HUDEP-2 (cell line): Measurements from ENCODE around the gene LRRC7.
A peak's percentile ranks its signal among the peaks of the same experiment; 100 is the strongest.
"Not testable (repeated sequence)": the region's sequence is repeated elsewhere in the genome, so short reads cannot be mapped to it uniquely, and the experiment has no call there.

Source experiments
- DNase-seq, 76 experiments: peaks; one replicate each; lab custom pipeline; 2025; ENCODE audit not compliant: unreplicated experiment in 76 of 76; lab: John Stamatoyannopoulos, UW

The LRRC7 gene

DNA sequence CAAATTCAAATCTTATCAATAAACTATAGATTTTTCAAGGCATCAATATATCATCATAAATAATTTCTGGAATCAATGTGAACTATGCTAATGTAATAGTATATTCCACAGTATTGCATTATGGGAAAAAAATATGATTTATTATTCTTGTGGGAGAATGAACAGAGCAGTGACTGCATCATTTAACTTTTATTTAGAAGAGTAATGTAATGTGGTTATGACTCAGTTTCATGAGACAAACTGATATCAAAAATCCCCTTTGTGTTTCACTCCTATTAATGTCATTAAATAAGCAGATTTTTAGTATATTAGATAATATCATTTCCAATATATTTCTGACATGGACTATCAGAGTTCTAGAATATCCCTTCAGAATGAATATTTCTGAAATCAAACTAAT is 450.0 kb downstream of the LRRC7 start:
- DNase-seq = no peak

DNA sequence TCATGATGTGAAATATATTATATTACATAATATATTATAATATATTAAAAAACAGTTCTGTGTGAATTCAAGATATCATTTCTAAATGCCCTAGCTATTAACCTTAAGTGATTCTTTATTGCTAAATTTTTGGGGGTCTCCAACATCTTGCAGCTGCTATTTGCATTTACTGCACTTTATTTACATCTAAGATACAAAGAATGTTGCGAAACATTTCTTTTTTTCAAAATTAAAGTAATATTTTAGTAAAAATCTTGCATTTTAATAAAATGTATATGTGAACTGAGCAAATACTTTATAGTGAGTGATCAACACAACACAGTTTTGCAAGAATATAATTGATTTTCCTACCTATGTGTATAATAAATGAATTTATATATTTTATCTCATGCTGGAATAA is 456.6 kb downstream of the LRRC7 start:
- DNase-seq = no peak

DNA sequence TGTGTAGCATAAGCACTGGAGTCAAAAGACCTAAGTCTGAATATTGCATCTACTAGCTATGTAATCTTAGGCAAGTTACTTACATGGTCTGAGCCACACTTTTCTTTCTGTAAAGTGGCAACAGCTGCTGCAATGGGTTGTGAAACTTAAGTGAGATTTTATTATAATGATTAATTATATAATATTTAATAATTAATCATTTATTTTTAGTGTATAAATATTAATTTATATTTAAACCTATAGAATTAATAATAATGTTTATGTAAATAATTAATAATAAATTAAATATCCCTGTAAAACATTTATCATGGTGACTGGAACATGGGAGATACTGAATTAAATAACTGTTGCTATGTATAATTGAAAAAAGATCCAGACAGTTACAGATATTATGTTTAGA is 457.3 kb downstream of the LRRC7 start:
- DNase-seq = no peak

DNA sequence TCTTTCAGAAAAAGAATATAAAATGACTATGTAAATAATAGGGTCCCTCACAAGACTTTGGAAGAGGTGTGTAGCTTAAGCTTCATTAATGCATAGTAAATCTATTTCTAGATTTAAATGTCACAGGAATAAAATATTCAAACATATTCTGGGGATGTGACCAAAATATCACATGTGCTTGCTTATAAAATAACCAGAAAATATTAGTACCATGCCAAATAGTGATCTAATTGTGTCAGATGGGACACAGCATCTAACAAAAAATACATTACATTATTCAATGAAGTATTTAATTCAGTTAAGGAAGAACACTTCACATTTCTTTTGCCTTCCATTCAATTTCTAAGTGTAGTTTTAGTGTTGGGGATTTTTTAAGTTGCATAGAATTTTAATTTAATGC is 458.1 kb downstream of the LRRC7 start:
- no peak for DNase-seq

DNA sequence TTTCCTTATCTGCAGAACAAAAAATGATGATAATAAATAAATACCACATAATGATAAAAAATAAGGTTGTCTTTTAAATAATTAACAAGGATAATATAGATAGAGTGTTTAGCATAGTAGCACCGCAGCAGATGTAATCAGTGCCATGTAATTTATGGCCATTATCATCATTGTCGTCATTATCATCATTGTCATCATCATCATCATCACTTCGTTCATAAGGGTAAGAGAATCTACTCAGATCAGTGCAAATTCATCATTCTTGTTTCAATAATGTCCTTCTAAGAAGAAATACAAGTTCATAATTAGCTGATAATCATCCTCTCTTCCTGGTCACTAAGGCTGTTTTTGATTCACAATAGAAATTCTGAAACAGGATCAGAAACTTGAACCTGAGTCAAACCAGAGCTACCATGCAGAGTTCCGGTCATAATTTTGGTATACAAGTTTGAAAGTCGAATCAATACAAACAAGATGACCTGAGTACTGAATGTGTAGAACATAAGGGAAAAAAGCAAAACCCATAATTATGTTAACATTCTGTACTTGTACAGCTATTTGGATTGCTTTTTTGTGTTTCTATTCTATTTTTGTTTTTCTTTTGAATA is 465.6 kb downstream of the LRRC7 start:
- no peak for DNase-seq

DNA sequence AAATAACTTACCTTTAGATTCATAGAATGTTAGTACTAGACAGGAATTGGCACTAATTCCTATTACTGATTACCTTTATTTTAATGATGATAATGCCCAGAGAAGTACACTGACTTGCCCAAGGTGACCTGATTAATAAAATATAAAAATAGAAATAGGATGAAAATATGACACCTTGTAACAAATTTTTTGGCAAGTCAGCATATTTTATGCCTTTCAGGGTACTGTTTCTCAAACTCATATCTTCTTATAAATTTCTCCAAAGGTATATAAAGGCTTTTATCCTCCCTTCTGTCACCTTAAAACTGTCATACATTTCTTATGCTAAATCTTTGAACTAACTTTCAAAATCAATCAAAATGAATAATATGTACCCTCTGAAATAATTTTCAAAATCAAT is 466.2 kb downstream of the LRRC7 start:
- DNase-seq = no peak

DNA sequence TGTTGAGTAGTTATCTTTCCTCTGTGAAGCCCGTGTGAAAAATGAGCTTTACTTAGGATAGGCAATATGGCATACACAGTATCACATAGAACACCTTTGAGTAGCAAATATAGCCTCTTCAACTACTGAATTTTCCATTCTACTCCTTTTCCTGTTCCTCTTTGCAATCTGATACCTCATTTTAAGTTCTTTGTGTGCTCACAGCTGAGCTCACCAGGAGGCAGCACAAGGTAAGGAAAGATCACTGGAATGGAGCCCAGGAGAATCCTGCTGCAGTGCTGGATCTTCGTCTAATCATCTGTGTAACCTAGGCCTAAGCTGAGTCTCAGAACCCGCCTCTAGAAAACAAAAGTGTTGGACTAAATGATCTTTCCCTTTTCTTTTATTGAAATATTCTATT is 466.7 kb downstream of the LRRC7 start:
- no peak for DNase-seq

DNA sequence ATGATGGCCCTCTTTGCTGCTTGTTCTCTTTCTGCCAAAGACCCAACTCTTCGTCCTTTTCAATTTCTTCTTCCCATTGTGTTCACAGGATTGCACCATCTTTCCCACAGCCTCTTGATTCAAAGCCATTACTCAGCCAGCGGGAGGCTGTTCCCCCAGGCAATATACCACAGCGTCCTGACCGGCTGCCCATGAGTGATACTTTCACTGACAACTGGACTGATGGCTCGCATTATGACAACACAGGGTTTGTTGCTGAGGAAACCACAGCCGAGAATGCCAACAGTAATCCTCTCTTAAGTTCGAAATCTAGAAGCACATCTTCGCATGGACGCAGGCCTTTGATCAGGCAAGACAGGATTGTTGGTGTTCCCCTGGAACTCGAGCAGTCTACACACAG is 470.3 kb downstream of the LRRC7 start:
- no peak for DNase-seq

DNA sequence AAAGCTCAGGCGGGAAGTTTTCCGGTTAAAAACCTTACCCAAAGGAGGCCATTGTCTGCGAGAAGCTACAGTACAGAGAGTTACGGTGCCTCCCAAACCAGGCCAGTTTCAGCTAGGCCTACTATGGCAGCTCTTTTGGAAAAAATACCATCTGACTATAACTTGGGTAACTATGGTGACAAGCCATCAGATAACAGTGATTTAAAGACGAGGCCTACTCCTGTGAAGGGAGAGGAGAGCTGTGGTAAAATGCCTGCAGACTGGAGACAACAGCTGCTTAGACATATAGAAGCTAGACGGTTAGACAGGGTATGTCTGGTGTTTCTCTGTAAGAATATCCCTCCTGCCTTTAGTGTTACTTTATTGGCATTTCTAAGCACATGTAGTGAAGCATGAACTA is 471.8 kb downstream of the LRRC7 start:
- no peak for DNase-seq

DNA sequence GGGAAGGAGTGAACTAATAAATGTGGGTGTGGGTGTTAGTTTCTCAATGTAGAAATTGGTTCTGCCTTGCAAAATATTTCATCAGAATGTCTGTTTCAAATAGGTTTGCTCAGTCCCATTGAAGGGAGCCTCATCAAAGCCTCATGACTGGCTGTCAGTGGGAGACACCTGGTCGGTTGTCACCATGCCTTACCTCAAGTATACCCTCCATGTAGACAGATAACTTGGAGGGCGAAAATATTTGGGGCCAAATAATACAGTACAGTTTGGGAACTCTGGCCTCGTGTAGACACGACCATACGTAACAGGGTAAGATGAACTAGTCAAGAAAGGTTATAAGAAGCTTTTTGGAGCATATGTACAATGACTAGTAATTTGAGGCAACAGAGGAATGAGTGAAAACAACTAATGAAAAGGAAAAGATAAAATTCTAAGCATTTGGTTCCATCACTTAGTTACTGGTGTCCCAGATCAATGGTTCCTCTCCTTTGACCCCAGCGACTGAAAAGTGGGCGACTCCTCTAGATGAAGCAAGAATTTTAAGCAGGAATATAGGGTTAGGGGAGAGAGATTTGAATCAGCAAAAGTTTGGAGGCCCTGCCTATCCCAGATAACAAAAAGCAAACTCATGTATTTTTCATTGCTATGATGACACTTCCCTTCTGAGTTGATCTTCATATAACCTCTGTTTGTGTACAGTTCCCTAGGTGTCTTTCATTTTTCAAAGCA is 473.8 kb downstream of the LRRC7 start:
- no peak for DNase-seq

DNA sequence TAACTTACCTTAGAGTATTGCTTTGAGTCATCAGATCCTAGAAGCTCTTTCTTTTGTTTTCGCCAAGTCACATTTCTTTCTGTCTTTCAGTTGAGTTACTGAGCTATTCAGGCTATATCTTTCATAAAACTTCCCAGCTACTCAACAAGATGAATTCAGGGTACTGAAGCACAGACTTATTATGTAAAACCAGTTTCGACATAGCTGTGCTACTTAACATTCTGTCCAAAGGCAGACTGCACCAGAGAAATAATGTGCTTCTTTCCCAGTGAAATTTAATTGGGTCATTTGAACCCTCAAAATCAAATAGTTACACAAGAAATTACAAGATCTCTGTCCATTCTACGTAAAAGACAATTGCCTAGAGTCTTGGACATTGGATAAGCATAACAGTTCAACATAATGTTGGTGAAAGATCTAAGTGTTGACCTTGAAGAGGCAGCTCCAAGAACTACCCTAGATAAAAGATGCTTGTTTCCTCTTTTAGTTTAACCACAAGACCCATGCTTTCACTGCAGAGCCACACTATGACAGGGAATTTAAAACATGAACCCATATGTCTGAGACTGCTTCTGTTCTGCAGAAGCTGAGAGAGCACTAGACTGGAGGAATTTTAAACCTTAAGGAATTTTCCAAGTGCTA is 474.5 kb downstream of the LRRC7 start:
- no peak for DNase-seq

DNA sequence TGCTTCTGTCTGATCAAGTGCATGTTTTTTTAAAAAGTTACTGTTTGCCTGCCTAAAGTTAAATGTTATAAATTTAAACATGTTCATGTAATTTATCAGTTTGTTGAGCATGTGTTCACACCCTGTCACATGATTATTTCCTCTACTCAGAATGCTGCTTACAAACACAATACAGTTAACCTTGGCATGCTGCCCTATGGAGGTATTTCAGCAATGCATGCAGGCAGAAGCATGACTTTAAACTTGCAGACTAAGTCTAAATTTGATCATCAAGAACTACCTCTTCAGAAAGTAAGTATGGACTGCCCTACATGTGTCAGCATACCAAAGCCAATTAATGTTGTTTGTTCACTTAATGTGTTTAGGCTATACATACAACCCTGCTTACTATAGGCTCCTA is 476.1 kb downstream of the LRRC7 start:
- peak in 4 of 76 experiments; percentile 3 to 26 (median 14) for DNase-seq

DNA sequence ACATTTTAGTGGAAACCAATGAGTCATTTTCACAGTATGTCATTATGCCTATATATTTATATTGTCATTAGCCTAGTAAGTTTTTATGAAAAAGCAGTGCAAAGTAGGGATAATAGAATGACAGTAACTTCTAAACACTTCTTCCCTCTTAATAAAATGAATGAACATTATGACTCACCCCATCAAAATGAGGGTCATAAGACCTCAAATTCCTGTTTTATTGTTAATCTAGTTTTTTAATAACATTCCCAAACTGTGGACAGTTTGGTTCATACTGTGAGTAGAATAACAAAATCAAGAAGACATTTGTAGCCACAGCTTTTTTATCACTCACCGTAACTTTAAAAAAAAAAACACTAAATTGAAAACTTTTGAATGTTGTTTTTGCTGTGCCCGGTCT is 477.1 kb downstream of the LRRC7 start:
- no peak for DNase-seq

DNA sequence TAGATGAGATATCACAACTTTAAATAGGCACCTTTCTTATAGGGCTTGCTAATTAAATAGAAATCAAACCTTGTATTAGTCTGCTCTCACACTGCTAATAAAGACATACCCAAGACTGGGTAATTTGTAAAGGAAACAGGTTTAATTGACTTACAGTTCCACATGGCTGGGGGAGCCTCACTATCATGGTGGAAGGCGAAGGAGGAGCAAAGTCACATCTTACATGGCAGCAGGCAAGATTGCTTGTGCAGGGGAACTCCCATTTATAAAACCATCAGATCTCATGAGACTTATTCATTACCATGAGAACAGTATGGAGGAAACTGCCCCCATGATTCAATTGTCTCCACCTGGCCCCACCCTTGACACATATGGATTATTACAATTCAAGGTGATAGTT is 477.9 kb downstream of the LRRC7 start:
- not testable (repeated sequence) for DNase-seq

DNA sequence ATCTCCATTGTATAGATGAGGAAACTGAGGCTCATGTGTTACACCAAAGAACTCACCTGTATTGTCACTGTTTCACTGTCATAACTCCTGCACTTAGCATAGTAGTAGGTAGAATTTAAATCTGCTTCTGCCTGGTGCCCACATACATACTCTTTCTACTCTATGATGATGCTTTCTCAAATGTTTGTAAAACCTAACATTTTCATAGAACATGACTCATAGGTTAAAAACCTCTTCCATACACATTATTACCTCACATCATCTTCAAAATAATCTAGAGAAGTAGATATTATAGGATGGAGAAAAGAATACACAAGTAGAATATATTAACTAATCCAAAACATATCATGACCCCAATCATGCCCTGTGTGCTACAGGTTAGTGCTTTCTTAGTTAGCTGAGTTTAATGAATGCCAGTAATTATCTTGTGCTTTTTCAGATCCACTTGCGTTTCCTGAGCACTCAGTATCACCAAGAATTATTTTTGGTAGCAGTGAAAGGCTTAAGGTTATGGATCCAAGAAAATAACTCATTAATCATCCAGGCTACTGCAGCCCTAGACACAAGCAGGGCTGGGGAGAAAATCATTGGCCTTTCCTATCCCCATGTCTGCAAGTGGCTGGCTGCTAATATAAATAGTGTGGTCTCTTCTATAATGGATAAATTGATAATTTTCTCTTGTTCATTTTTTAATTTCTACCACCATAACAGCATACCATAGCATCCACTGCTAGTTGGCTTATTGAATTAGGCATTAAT is 480.8 kb downstream of the LRRC7 start:
- DNase-seq = no peak

DNA sequence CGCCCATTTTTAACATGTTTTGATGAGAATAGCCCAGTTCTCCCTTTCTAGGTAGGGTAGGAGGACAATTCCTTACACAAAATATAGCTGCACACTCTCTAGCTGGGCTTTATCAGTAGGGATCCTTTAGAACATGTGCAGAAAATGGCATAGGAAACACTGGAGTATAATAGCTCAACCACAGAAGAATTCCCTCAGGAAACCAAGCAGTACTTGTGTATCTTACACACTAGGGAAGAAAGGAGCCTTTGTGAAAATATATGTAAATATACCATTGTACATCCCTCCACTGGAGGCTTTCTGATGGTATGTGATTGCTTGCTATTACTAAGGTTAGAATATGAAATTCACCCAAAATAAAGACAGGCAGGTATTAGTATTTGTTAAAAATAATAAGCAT is 484.2 kb downstream of the LRRC7 start:
- DNase-seq = no peak

DNA sequence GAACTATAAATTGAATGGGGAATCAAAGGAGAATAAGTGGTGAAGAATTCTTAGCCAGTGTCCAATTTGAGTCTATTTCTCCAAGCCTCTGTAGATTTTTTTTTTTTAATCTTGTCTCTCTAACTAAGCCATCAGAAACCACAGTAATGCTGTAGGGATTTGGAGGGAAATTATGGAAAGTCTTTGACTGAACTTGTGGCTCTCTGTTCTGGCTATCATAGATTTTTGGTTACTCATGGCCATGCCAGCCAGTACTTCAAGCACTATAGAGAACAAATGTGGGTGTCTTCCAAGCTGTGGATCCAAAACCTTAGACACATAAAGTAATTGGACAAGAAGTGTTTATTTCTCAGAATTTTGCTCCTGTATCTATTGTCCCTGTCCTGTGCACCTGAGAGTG is 489.8 kb downstream of the LRRC7 start:
- no peak for DNase-seq

DNA sequence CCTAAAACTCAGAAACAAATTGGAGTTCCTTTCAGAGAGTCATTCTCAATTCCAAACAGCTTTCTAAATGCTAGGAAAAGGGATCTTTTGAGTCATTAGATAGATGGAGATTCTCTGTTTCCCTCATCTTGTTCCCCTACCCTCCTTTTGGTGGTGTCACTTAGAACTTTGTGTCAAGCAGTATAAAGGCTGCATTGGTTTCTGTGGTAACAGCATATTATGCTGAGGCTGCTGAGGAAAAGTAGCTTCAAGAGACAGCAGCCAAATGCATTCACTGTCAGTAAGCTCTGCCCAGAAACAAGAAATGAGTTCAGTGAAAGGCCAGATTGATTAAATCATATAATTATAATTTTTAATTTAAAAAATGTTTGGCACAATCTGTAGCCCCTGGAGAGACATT is 493.5 kb downstream of the LRRC7 start:
- no peak for DNase-seq

DNA sequence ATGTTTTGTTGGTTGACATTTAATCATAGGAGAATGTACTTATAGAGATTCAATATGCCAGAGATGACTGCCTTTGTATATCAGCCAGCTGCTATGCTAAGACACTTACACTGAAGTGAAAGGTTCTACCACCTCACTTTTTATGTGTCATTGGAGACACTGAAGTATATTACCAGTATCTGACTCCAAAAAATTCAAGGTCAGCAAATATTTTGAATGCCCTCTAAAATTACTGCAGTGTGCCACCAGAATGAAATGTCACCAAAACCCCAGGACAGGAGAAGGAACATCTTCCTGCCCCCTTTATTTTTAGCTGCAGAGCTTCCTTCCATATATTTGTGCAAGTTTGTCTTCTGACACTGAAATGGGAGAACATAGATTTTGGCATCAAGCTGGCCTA is 496.1 kb downstream of the LRRC7 start:
- DNase-seq = no peak

DNA sequence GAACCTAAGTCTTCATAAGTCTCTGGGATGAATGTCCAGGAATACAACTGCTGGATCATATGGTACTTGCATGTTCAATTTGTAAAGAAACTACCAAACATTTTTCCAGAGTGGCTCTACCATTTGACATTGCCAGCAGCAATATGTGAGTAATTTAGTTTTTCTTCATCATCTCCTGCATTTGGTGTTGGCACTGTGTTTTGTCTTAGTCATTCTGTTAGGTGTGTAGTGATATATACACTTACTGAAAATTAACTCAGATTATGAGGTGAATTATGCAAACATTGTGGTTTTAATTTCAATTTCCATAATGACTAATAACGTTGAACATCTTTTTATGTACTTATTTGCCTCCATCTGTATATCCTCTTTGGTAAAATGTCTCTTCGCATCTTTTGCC is 499.0 kb downstream of the LRRC7 start:
- DNase-seq = no peak

DNA sequence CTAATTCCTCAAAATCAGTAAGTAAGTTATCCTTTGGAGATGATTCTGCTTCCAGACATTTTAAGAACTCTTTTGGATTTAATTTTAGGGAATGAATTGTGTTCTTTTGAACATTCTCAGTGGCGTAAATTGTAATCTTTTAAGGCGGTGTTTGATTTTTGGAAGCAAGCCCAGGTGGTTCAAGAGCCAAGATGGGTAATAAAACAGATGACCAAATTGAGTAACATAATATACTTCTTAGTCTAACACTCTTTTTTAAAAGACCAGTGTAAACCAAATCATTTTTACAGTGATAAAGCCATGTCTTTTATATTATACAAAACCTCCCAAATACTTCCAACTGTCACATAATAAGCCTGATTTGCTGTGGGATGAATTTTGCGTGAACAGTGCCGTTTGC is 503.9 kb downstream of the LRRC7 start:
- DNase-seq = no peak
